ENCODE data around the gene TBC1D32. TPM values are rescaled to one million over a fixed set of nuclear protein-coding genes. Genes with fewer than 3 reads are reported as not detected.
A peak's percentile ranks its signal among the peaks of the same experiment; 100 is the strongest.
"Not testable (repeated sequence)": the region's sequence is repeated elsewhere in the genome, so short reads cannot be mapped to it uniquely, and the experiment has no call there.

Gene TBC1D32
- 4.3 TPM for polyA plus RNA-seq (2013, experiment 1 of 2)
- polyA plus RNA-seq (2013, experiment 2 of 2): 5.1 TPM

- Histone ChIP-seq H3K4me1 (ENCODE audit: insufficient read depth, low read length) (0 out of 2 replicates have a peak, but pooled peaks cover 3% of the 10 kb centered on the region), H3K27me3 (ENCODE audit: insufficient read depth, low read length) (no peaks in the 10 kb centered on the region), H3K9ac (ENCODE audit: low read depth, low read length) (peak within 1 kb of the TSS; percentile 74), H3K9me3 (ENCODE audit: insufficient read depth, low read depth, low read length) (no peaks in the 10 kb centered on the region), H3K36me3 (ENCODE audit: insufficient read depth, low read length) (no peaks in the 10 kb centered on the region), H3K4me3 (ENCODE audit: low read length) (peak within 1 kb of the TSS; percentile 80), H3K27ac (ENCODE audit: low read depth, low read length) (peak within 1 kb of the TSS; percentile 73)
- 2% methylated on average over 52 of the region's 52 CpGs for WGBS
Measured at GRCh38 chr6:121334299-121335086, at the start of gene TBC1D32. Gene TBC1D32, minus strand, starts transcription at chr6:121334480. Its CDS starts 50 bp downstream, at chr6:121334430.

GRCh38 chr6:121383478-121383877 is 49.2 kb upstream of the TBC1D32 start:
- Histone ChIP-seq H3K4me1 (ENCODE audit: insufficient read depth, low read length) (no peaks in the 10 kb centered on the region), H3K9me3 (ENCODE audit: insufficient read depth, low read depth, low read length) (no peaks in the 10 kb centered on the region), H3K4me3 (ENCODE audit: low read length) (no peak overlapping the region), H3K27me3 (ENCODE audit: insufficient read depth, low read length) (no peaks in the 10 kb centered on the region), H3K36me3 (ENCODE audit: insufficient read depth, low read length) (no peaks in the 10 kb centered on the region), H3K9ac (ENCODE audit: low read depth, low read length) (no peak overlapping the region), H3K27ac (ENCODE audit: low read depth, low read length) (no peak overlapping the region)
- WGBS: 88% methylated on average over 2 of the region's 2 CpGs

DNA sequence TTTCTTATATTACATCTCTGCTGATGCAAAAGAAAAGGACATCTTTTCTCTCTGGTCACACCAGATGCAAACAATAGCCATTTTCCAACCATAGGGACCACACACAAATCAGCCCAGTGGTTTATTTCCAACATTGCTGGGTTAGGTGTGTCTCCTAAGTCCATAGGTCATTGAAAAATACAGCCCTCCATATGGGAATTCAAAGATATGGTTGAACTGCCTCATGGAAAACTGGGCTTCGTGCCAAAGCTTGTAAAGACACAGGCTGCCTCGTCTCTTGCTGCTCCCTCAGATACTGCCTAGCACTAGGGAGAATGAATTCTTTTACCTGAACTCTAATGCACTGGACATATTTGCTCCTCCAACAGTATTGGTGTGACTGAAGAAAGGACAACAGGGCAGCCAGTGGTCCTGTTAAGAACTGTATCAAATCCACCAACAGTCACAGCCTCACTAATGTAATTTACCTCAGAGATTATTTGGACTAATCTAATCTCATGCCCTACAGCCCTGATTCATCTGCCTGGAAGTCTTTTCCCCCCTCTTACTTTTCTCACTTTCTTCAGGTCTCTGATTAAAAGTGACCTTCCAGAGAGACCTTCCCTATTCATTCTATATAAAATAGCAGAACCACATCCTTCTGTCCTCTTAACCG is 48.3 kb upstream of the TBC1D32 start:
- H3K4me1 ChIP-seq (ENCODE audit: insufficient read depth, low read length): no peaks in the 10 kb centered on the region
- 90% methylated on average over 3 of the region's 3 CpGs for WGBS
- H3K9me3 ChIP-seq (ENCODE audit: insufficient read depth, low read depth, low read length): no peaks in the 10 kb centered on the region
- H3K27me3 ChIP-seq (ENCODE audit: insufficient read depth, low read length): no peaks in the 10 kb centered on the region
- H3K36me3 ChIP-seq (ENCODE audit: insufficient read depth, low read length): no peaks in the 10 kb centered on the region
- no peak overlapping the region for H3K9ac ChIP-seq (ENCODE audit: low read depth, low read length)
- no peak overlapping the region for H3K27ac ChIP-seq (ENCODE audit: low read depth, low read length)
- H3K4me3 ChIP-seq (ENCODE audit: low read length): no peak overlapping the region

DNA sequence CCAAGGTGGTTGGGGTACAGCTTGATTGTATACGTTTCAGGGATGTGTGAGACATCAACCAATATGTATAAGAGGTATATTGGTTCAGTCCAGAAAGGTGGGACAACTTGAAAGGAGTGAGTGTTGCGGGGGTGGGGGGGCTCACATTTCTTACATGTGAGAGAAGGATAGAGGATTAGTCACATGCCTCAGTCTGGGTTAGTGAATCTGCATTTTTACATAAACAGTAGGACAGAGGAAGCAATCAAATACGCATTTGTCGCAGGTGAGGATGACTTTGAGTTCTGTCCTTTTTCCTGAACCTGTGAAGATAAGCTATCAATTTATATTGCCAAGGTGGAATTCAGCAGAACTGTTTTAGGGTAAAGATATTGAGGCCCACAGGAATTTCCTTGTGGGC is 42.1 kb upstream of the TBC1D32 start:
- no peak overlapping the region for H3K4me3 ChIP-seq (ENCODE audit: low read length)
- H3K9ac ChIP-seq (ENCODE audit: low read depth, low read length): no peak overlapping the region
- H3K36me3 ChIP-seq (ENCODE audit: insufficient read depth, low read length): no peaks in the 10 kb centered on the region
- 89% methylated on average over 4 of the region's 4 CpGs for WGBS
- 0 out of 2 replicates have a peak, but pooled peaks cover 3% of the 10 kb centered on the region for H3K9me3 ChIP-seq (ENCODE audit: insufficient read depth, low read depth, low read length)
- H3K27ac ChIP-seq (ENCODE audit: low read depth, low read length): no peak overlapping the region
- no peaks in the 10 kb centered on the region for H3K27me3 ChIP-seq (ENCODE audit: insufficient read depth, low read length)
- no peaks in the 10 kb centered on the region for H3K4me1 ChIP-seq (ENCODE audit: insufficient read depth, low read length)

DNA sequence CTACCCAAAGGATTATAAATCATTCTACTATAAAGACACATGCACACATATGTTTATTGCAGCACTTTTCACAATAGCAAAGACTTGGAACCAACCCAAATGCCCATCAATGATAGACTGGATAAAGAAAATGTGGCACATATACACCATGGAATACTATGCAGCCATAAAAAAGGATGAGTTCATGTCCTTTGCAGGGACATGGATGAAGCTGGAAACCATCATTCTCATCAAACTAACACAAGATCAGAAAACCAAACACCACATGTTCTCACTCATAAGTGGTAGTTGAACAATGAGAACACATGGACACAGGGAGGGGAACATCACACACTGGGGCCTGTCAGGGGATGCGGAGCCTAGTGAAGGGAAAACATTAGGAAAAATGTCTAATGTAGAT is 39.9 kb upstream of the TBC1D32 start:
- not testable (repeated sequence) for H3K27me3 ChIP-seq (ENCODE audit: insufficient read depth, low read length); H3K4me1 ChIP-seq (ENCODE audit: insufficient read depth, low read length); H3K27ac ChIP-seq (ENCODE audit: low read depth, low read length); H3K9me3 ChIP-seq (ENCODE audit: insufficient read depth, low read depth, low read length); H3K36me3 ChIP-seq (ENCODE audit: insufficient read depth, low read length); H3K9ac ChIP-seq (ENCODE audit: low read depth, low read length); H3K4me3 ChIP-seq (ENCODE audit: low read length)
- WGBS: 92% methylated on average over 1 of the region's 1 CpG

GRCh38 chr6:121365536-121366521 is 31.5 kb upstream of the TBC1D32 start:
- Histone ChIP-seq H3K9me3 (ENCODE audit: insufficient read depth, low read depth, low read length) (no peaks in the 10 kb centered on the region), H3K9ac (ENCODE audit: low read depth, low read length) (no peak overlapping the region), H3K36me3 (ENCODE audit: insufficient read depth, low read length) (no peaks in the 10 kb centered on the region), H3K4me1 (ENCODE audit: insufficient read depth, low read length) (no peaks in the 10 kb centered on the region), H3K27ac (ENCODE audit: low read depth, low read length) (no peak overlapping the region), H3K27me3 (ENCODE audit: insufficient read depth, low read length) (no peaks in the 10 kb centered on the region), H3K4me3 (ENCODE audit: low read length) (no peak overlapping the region)
- 95% methylated on average over 7 of the region's 8 CpGs for WGBS

GRCh38 chr6:121356575-121356974 is 22.3 kb upstream of the TBC1D32 start:
- Histone ChIP-seq H3K4me3 (ENCODE audit: low read length) (no peak overlapping the region), H3K4me1 (ENCODE audit: insufficient read depth, low read length) (no peaks in the 10 kb centered on the region), H3K9ac (ENCODE audit: low read depth, low read length) (no peak overlapping the region), H3K27me3 (ENCODE audit: insufficient read depth, low read length) (no peaks in the 10 kb centered on the region), H3K9me3 (ENCODE audit: insufficient read depth, low read depth, low read length) (no peaks in the 10 kb centered on the region), H3K36me3 (ENCODE audit: insufficient read depth, low read length) (no peaks in the 10 kb centered on the region), H3K27ac (ENCODE audit: low read depth, low read length) (no peak overlapping the region)
- WGBS: no CpG with 5 or more reads among the region's 1 CpG

- Histone ChIP-seq H3K9ac (ENCODE audit: low read depth, low read length) (no peak overlapping the region), H3K9me3 (ENCODE audit: insufficient read depth, low read depth, low read length) (no peaks in the 10 kb centered on the region), H3K27me3 (ENCODE audit: insufficient read depth, low read length) (no peaks in the 10 kb centered on the region), H3K36me3 (ENCODE audit: insufficient read depth, low read length) (no peaks in the 10 kb centered on the region), H3K4me3 (ENCODE audit: low read length) (no peak overlapping the region), H3K27ac (ENCODE audit: low read depth, low read length) (no peak overlapping the region), H3K4me1 (ENCODE audit: insufficient read depth, low read length) (no peaks in the 10 kb centered on the region)
- WGBS: 84% methylated on average over 6 of the region's 7 CpGs
Measured at GRCh38 chr6:121354764-121355163, 20.5 kb upstream of the TBC1D32 start.

- no peak overlapping the region for H3K27ac ChIP-seq (ENCODE audit: low read depth, low read length)
Measured at GRCh38 chr6:121352941-121353340, 18.7 kb upstream of the TBC1D32 start.

DNA sequence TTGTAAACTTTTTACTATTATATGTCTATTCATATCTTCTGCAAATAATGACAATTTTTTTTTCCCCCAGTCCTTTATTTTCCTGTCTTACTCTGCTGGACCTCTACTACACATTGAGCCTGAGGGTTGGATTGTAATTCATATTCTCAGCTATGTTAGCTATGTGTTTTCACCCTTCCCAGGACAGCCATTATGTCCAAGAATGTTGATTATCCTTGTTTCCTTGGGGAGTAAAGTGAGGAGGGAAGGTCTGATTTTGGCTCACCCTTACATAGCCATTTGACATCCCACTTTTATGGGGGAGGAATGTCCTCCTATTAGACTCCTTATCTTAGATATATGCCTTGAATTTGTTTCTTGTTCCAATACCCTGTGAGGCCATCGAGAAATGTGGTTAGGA is 17.6 kb upstream of the TBC1D32 start:
- H3K27ac ChIP-seq (ENCODE audit: low read depth, low read length): no peak overlapping the region
- H3K4me3 ChIP-seq (ENCODE audit: low read length): no peak overlapping the region
- no peak overlapping the region for H3K9ac ChIP-seq (ENCODE audit: low read depth, low read length)
- no peaks in the 10 kb centered on the region for H3K4me1 ChIP-seq (ENCODE audit: insufficient read depth, low read length)
- 100% methylated on average over 1 of the region's 1 CpG for WGBS
- H3K36me3 ChIP-seq (ENCODE audit: insufficient read depth, low read length): no peaks in the 10 kb centered on the region
- H3K9me3 ChIP-seq (ENCODE audit: insufficient read depth, low read depth, low read length): no peaks in the 10 kb centered on the region
- H3K27me3 ChIP-seq (ENCODE audit: insufficient read depth, low read length): no peaks in the 10 kb centered on the region

More at GRCh38 chr6:121352941-121353340, 18.7 kb upstream of the TBC1D32 start:
- Histone ChIP-seq H3K4me1 (ENCODE audit: insufficient read depth, low read length) (no peaks in the 10 kb centered on the region), H3K9ac (ENCODE audit: low read depth, low read length) (no peak overlapping the region), H3K4me3 (ENCODE audit: low read length) (no peak overlapping the region), H3K27me3 (ENCODE audit: insufficient read depth, low read length) (no peaks in the 10 kb centered on the region), H3K9me3 (ENCODE audit: insufficient read depth, low read depth, low read length) (no peaks in the 10 kb centered on the region), H3K36me3 (ENCODE audit: insufficient read depth, low read length) (no peaks in the 10 kb centered on the region)
- 44% methylated on average over 1 of the region's 1 CpG for WGBS

GRCh38 chr6:121349596-121349995 is 15.3 kb upstream of the TBC1D32 start:
- no peak overlapping the region for H3K4me3 ChIP-seq (ENCODE audit: low read length)
- no peaks in the 10 kb centered on the region for H3K36me3 ChIP-seq (ENCODE audit: insufficient read depth, low read length)
- no peak overlapping the region for H3K9ac ChIP-seq (ENCODE audit: low read depth, low read length)
- H3K27ac ChIP-seq (ENCODE audit: low read depth, low read length): no peak overlapping the region
- no peaks in the 10 kb centered on the region for H3K9me3 ChIP-seq (ENCODE audit: insufficient read depth, low read depth, low read length)
- H3K27me3 ChIP-seq (ENCODE audit: insufficient read depth, low read length): no peaks in the 10 kb centered on the region
- no peaks in the 10 kb centered on the region for H3K4me1 ChIP-seq (ENCODE audit: insufficient read depth, low read length)
- 63% methylated on average over 1 of the region's 1 CpG for WGBS

All from HUES64 (cell line).